HTR-8/SVneo (cell line): ENCODE measurements around the gene PDSS1.
"Not testable (repeated sequence)": the region's sequence is repeated elsewhere in the genome, so short reads cannot be mapped to it uniquely, and the experiment has no call there.

Experiments used
- DNase-seq: peaks from one replicate; pipeline ENCODE4 v3.0.0; 2011; ENCODE audit warnings: low spot score, mixed read lengths; ENCODE audit not compliant: insufficient read length
- FAIRE-seq: peaks from 2 replicates; lab custom pipeline; 2011; peaks lifted over from hg19 to GRCh38; lab: Jason Lieb, UNC

PDSS1 gene

GRCh38 chr10:26781797-26782196, 84.3 kb downstream of the PDSS1 start:
- FAIRE-seq: no peak
- DNase-seq: no peak

- no peak for DNase-seq
- no peak for FAIRE-seq
These were observed 89.9 kb downstream of the PDSS1 start for GRCh38 chr10:26787362-26787761.

- not testable (repeated sequence) for FAIRE-seq, DNase-seq
These were observed 92.3 kb downstream of the PDSS1 start for GRCh38 chr10:26789779-26790178.

GRCh38 chr10:26790221-26790995, 92.9 kb downstream of the PDSS1 start:
- DNase-seq: no peak
- no peak for FAIRE-seq

- DNase-seq (no peak), FAIRE-seq (no peak)
These were observed 95.4 kb downstream of the PDSS1 start for GRCh38 chr10:26792758-26793495.
